ENCODE results near the gene TNP2. TPM values are rescaled to one million over a fixed set of nuclear protein-coding genes. Genes with fewer than 3 reads are reported as not detected.

TNP2 gene
- total RNA-seq, 1 donor from 2014 or later = not detected

DNA sequence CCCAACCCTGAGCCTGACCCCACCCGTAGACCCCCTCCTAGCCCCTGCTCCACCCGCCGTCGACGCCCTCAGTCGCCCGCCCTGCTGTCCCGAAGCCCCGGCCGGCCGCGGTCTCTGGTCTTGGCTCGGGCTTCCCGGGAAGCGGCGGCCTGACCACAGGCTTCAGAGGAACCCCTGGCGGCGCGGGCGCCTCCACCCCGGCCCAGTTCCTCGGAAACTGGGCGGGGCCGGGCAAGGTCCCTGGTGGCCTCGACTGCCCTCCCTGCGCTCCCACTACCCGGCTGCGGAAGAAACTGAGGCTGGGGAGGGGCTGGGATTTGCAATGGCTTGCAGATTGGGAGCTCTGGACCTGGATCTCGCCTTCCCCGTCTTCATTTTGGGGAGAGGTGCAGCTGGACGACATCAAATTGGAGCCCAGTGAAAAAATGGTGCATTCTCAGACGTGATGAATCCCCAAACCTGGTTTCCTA, 12.4 kb downstream of the TNP2 start:
- Histone ChIP-seq H3K36me3 (no peaks in the 10 kb centered on the region), H3K4me1 (peaks cover 10 to 25% of the 10 kb centered on the region in 2 donors), H3K4me3 (peak overlapping the region; percentile 79 to 80), H3K9me3 (no peaks in the 10 kb centered on the region), H3K27me3 (no peaks in the 10 kb centered on the region), H3K27ac (peak overlapping the region; percentile 90 to 96)
- TF ChIP-seq, protein P1, sequence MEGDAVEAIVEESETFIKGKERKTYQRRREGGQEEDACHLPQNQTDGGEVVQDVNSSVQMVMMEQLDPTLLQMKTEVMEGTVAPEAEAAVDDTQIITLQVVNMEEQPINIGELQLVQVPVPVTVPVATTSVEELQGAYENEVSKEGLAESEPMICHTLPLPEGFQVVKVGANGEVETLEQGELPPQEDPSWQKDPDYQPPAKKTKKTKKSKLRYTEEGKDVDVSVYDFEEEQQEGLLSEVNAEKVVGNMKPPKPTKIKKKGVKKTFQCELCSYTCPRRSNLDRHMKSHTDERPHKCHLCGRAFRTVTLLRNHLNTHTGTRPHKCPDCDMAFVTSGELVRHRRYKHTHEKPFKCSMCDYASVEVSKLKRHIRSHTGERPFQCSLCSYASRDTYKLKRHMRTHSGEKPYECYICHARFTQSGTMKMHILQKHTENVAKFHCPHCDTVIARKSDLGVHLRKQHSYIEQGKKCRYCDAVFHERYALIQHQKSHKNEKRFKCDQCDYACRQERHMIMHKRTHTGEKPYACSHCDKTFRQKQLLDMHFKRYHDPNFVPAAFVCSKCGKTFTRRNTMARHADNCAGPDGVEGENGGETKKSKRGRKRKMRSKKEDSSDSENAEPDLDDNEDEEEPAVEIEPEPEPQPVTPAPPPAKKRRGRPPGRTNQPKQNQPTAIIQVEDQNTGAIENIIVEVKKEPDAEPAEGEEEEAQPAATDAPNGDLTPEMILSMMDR (IDR thresholded peaks at IDR 0.05) = no peak
- intact Hi-C loops (cut with DNase I) = loop anchor here (2.0 to 10.0 kb wide), 5 partner anchors 102 to 519 kb away; partner anchors contain the start of gene SNN
- DNase-seq (ENCODE audit: low spot score in 2 of 2) = peak in 1 of 2 donors; percentile 84

DNA sequence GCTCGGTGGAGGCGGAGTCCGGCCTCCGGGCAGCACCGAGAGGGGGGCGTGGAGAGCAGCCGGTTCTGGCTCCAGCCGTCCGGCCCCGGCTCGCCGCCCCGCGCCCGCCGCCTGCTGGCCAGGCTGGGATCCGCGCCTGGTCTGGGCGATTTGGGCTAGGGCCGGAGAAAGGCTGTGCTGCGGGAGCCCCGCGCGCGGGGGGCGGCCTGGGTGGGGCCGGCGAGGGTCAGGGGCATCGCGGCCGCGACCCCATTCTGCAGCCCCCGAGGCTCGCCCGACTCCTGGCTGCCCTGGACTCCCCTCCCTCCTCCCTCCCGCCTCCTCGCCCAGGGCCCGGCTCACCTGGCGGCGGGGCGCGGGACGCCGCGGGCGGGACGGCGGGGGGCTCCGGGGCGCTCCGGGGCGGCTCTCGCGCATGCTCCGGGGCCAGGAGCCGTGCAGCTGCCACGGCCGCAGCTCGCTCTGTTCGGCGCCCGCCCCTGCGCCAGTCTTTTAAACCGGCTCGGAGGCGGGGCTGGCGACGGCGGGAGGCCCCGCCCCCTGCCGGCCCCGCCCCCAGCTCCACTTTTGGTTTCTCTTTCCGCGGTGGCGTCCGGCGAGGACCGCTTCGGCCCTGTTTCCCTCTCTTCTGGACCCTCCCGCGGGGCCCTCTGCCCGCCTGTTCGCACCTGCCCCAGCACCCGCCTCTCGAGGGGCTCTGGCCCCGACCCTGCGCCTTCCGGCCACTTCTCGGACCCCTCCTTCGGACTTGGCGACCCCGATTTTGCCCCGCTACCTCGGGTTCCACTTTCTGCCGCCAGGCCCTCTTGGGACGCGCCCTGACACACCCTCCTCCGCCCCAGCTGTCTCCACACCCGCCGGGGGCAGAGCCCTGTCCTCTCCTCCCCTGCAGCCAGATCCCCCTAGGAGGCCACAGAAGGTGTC, 13.1 kb downstream of the TNP2 start, which contains the start of gene SOCS1:
Gene SOCS1, minus strand, starts transcription at position 468 of the 924 bp plus-strand sequence. CDS start 726 bp downstream, outside the sequence.
- no peaks in the 10 kb centered on the region for H3K27me3 ChIP-seq
- TF ChIP-seq, protein P1 (IDR thresholded peaks at IDR 0.05) = peak; percentile 84 to 97 (median 88)
- DNase-seq (ENCODE audit: low spot score in 2 of 2) = peak; percentile 43 to 89
- intact Hi-C loops (cut with DNase I) = loop anchor here (1.0 to 10.0 kb wide), 6 partner anchors 103 to 519 kb away; partner anchors contain the start of gene SNN
- H3K27ac ChIP-seq = peak within 1 kb of the TSS; percentile 90 to 96
- H3K9me3 ChIP-seq = no peaks in the 10 kb centered on the region
- H3K4me1 ChIP-seq = peaks cover 10 to 25% of the 10 kb centered on the region in 2 donors
- no peaks in the 10 kb centered on the region for H3K36me3 ChIP-seq
- H3K4me3 ChIP-seq = peak within 1 kb of the TSS; percentile 79 to 80

DNA sequence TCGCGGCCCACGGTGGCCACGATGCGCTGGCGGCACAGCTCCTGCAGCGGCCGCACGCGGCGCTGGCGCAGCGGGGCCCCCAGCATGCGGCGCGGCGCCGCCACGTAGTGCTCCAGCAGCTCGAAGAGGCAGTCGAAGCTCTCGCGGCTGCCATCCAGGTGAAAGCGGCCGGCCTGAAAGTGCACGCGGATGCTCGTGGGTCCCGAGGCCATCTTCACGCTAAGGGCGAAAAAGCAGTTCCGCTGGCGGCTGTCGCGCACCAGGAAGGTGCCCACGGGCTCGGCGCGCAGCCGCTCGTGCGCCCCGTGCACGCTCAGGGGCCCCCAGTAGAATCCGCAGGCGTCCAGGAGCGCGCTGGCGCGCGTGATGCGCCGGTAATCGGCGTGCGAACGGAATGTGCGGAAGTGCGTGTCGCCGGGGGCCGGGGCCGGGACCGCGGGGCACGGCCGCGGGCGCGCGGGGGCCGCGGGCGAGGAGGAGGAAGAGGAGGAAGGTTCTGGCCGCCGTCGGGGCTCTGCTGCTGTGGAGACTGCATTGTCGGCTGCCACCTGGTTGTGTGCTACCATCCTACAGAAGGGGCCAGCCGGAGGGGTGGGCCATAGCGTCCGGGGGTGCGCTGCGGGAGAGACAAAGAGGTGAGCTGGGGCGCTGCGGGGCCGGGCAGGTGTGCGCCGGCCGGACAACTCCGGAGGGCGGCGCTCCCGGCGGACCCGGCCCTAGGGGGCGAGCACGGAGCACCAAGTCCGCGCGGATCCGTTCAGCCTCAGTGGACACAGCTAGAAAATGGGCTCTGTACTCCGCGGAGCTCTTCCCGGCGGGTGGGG, 14.0 kb downstream of the TNP2 start:
- Histone ChIP-seq H3K27ac (peak overlapping the region; percentile 51 to 90), H3K4me1 (peaks cover 10 to 25% of the 10 kb centered on the region in 2 donors), H3K27me3 (no peaks in the 10 kb centered on the region), H3K4me3 (peak overlapping the region; percentile 79 to 80), H3K36me3 (no peaks in the 10 kb centered on the region), H3K9me3 (no peaks in the 10 kb centered on the region)
- TF ChIP-seq, protein P1 (IDR thresholded peaks at IDR 0.05) = no peak
- intact Hi-C loops (cut with DNase I) = loop anchor here (1.0 to 10.0 kb wide), 5 partner anchors 120 to 518 kb away; partner anchors contain the start of gene SNN
- DNase-seq (ENCODE audit: low spot score in 2 of 2) = no peak

DNA sequence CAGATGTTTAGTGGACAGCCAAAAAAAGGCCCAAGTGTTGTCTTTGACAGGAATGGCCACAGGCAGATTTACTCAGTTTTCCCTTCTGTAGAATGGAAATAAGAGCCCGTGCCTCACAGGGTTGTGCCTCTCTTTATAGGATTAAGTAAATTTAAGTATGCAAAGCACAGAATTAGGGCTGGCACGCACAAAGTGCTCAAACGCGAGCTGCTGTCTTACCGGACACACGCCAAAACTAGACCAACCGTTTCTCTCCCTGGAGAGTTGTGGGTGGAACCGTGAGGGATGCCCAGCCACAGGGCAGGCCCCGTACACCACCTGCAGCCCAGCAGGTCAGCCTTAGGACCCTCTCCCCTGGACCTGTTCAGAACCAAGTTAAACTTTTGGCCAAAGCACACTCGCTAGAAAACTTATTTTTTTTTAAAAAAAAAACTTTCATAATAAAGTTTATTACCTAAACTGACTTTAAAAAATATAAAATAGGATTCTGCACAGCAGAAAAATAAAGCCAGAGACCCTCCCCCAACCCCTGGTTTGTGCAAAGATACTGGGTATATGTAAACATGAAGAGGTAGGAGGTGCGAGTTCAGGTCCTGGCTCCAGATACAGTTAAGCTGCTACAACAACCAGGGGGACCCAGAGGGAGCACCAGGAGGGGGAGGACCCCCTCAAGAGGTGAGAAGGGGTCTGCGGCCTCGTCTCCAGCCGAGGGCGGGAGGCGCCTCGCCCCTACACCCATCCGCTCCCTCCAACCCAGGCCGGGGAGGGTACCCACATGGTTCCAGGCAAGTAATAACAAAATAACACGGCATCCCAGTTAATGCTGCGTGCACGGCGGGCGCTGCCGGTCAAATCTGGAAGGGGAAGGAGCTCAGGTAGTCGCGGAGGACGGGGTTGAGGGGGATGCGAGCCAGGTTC, 14.9 kb downstream of the TNP2 start:
- intact Hi-C loops (cut with DNase I) = loop anchor here (10.0 kb wide), 2 partner anchors 119 to 411 kb away; partner anchors contain the start of gene SNN

More for the DNA sequence above, 14.9 kb downstream of the TNP2 start:
- TF ChIP-seq, protein P1 (IDR thresholded peaks at IDR 0.05) = no peak
- H3K4me1 ChIP-seq = peaks cover 10 to 24% of the 10 kb centered on the region in 2 donors
- no peaks in the 10 kb centered on the region for H3K27me3 ChIP-seq
- peak overlapping the region; percentile 14 to 90 for H3K27ac ChIP-seq
- peak overlapping the region; percentile 79 to 80 for H3K4me3 ChIP-seq
- no peak for DNase-seq (ENCODE audit: low spot score in 2 of 2)
- H3K9me3 ChIP-seq = no peaks in the 10 kb centered on the region
- H3K36me3 ChIP-seq = no peaks in the 10 kb centered on the region
